ENCODE measurements around the gene TCF7L2.
A peak's percentile ranks its signal among the peaks of the same experiment; 100 is the strongest.

TCF7L2 gene

DNA sequence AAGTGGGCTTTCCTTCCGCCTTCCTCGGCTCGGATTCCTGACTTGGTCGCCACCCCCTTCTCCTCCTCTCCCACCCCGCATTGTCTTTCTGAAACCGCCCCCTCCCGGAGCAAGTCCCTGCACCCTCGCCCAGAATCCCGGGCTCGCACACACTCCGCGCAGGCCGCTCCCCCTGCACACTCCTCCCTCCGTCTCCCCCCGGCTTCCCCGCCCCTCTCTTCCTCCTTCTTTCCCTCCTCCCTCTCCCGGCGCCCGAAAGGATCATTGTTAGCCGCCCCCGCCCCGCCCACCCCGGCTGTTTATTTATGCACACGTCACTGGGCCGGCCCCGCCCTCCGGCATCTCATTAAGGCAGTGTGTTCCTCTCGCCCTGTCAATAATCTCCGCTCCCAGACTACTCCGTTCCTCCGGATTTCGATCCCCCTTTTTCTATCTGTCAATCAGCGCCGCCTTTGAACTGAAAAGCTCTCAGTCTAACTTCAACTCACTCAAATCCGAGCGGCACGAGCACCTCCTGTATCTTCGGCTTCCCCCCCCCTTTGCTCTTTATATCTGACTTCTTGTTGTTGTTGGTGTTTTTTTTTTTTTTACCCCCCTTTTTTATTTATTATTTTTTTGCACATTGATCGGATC is at the start of gene TCF7L2:
TSS of gene TCF7L2 (plus strand) at position 373 of the 633 bp plus-strand sequence. CDS start 510 bp downstream, outside the sequence.
- peak; percentile 45 for DNase-seq

DNA sequence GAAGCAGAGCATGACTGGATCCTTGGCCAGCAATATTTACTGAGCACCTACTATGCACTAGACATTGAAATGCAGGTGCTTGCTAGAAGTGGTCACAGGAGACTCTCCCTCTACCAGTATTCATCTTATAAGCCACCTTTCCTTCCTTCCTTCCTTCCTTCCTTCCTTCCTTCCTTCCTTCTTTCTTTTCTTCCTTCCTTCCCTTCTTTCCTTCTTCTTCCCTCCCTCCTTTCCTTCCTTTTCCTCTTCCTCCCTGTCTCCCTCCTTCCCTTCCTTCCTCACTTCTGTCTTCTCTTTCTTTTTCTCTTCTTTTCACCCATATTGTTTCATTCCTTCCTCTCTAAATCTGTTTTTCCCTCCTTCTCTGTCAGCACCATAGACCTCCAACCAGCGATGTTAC is 47.3 kb upstream of the TCF7L2 start:
- DNase-seq, result no peak

DNA sequence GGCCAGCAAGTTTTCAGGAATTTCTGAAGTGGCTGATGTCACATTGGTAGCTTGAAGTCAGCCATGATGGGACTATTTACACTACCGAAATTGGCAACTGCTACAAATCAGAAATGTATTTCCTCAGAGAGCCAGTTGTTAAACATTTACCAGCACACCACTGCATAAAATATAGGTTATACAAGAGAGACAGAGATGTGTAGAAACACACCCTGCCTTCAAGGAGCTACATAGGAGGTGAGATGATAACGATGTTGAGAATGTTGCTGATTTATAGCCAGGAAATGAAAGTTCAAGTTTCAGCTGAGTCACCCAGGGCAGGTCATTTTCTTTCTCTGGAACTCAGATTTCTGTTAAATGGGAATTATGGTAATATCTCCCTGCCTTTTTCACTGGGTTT is 46.0 kb upstream of the TCF7L2 start:
- DNase-seq, result no peak

DNA sequence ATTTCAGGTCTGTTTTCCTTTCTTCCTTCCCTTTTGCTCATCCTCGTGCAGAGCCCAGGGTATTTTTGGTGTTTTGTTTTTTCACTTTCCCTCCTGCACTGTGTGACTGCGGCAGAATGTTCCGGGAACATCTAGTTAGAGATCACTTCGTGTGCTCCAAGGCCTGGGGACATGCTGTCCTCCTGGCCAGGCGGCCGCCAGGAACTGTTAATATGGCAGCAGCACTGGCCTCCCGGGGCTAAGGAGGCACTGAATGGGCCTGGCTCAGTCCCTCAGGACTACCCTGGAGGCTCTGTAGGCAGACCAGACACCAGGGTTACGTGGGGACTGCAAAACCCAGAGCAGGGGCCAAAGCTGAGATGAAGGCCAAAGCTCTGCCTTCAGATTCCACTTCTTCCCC is 43.1 kb upstream of the TCF7L2 start:
- DNase-seq, result no peak

DNA sequence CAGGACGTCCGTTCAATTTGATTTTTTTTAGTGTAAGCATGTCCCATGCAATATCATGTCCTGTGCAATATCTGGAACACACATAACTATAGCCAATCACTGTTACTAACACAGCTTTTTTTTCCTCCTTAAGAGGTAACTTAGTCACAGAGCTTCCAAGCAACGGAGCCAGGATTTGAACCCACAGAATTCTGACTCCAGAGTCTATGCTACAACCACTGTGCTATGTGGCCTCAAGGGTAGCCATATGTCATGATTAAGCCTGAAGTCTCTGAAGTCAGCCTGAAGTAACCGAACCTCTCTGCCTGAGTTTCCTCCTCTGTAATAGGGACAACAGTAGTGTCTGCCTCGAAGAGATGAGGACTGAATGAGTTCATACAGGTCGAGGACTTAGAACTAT is 42.2 kb upstream of the TCF7L2 start:
- no peak for DNase-seq

DNA sequence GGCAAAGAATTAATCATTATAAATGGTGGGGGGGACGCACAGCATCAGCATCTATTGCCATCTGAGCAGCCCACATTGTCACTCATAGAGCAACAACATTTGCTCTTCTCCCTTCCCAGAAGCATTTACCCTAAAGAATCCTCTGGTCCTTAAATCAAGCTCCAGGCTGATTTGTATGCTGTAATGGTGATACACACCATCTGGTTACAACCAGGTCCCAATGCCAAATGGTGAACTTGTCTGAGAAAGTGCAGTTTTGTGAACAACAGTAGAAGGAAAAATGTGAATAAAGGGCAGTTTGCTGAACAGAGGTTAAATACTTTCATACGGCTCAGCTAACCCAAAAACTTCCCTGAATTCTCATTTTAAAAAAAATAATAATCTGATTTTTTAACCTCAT is 38.8 kb upstream of the TCF7L2 start:
- no peak for DNase-seq

DNA sequence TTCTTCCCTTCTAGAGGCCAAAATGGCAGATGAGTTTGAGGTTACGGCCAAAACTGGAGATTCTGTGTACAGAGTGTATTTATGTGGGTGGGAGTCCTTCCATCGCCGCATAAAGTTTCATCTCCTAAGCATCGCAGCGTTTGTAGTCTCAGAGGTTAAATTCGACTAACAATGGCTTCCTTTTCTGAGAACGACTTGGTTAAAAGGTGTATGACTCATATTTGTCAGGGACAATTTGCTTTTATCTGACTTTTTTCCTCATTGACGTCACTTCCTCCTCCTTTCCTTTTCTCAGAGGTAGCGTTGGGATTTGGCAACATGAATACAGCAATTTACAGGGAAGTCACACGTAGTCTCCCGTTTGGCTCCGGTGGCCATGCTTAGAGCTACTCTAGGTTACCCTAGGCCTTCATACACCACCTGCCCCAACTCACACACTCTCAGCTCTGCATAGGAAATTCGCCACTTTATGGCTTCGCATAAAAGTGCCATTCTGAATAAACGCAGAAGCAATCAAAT is 37.6 kb upstream of the TCF7L2 start:
- DNase-seq, result no peak

DNA sequence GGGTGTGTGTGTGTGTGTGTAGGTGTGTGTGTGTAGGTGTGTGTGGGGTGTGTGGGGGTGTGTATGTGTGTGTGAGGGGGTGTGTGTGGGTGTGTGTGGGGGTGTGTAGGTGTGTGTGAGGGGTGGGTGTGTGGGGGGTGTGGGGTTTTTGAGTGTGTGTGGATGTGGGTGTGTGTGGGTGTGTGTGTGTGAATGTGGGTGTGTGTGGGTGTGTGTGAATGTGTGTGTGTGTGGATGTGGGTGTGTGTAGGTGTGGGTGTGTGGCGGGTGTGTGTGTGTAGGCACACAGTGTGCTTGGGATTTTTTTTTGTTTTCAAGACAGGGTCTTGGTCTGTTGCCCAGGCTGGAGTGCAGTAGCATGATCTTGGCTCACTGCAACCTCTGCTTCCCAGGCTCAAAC is 36.8 kb upstream of the TCF7L2 start:
- DNase-seq, result no peak

DNA sequence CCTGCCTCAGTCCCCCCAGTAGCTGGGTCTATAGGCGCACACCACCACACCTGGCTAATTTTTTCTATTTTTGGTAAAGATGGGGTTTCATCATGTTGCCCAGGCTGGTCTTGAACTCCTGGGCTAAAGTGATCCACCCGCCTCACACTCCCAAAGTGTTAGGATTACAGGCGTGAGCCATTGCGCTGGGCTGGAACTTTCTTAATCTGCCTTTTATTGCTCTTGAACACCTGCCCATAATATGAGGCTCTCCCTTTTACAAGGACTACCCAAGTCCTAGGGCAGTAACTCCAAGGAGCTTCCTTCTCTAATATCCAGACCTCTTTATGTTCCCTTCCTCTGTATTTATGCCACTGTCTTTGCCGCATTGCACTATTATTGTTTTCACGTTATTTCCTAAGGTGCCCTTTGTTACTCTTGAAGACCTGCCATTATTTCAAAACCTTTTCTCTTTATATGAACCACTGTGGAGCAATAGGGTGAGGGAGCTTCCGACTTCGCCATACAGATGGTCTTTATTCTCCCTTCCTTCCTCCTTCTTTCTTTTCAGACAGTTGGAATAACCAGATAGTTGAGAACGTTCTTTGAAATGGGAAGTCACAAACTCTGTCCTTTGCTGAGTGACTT is 36.3 kb upstream of the TCF7L2 start:
- DNase-seq, result no peak

DNA sequence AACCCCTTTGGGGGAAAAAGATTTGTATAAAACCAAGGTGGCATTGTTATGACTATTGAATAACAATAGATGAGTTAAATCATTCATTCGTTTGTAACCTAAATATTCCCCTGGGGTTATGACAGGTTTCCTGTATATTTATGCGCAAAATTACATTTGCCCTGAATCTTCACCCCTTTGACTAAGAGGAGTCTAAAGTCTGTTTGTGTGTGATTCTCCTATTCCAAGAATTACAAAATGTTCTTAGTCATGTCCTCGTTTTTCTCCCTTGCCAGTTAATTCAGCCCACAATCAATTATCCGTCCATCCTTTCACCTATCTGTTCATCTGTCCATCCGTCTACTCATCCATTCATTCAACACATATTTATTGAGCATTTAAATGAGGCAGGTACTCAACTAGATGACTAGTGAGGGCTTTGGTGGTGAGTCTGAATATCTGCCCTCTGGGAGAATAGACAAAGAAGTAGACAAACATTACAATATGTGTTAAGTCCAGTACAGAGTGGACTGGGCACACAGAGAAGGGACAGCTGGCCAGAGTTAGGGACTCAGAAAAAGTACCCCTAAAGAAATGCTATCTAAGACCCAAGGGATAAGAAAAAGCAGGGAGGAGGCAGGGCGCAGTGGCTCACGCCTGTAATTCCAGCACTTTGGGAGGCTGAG is 35.6 kb upstream of the TCF7L2 start:
- DNase-seq, result no peak

DNA sequence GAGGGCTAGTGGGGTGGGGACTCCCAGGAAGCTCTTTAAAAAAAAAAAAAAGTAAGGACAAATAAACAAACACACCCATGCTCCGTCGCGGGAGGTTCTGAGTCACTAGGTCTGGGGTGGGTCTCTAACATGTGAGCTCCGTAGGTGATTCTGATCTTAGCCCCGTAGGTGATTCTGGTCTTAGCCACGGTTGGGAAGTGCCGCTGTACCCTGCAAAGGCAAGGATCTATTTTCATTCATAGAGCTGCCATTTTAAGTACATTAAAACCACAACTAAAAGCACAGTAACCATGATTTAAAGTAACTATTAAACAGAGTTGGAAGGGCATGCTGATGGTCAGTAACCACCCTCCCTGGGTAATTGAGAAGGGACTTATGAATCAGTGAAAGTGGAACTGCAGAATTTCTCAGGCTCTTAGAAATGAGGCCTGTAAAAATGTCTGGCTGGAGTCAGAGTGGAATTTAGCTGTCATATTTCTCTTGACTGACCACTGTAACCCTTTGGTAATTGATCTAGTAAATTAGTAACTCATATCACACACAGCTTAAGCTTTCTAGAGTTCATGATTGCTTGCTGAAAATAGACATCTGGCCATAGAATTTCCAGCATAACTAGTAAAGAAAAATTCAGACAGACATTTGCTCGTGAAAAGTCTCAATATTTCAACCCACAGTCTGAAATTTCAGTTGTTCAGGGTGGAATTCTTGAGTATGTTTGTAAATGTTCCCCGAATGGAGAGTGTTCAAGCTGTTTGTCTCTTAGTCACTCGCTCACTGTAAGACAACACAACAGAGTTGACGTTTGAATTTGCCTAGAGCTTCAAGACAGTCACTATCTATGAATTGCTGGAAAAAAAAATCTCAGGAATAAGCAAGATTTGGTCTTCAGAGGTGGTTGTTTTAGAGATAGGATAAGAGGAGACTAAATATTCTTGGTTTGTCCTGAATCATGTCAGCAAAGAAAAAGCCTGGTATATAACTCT is 34.2 kb upstream of the TCF7L2 start:
- no peak for DNase-seq

DNA sequence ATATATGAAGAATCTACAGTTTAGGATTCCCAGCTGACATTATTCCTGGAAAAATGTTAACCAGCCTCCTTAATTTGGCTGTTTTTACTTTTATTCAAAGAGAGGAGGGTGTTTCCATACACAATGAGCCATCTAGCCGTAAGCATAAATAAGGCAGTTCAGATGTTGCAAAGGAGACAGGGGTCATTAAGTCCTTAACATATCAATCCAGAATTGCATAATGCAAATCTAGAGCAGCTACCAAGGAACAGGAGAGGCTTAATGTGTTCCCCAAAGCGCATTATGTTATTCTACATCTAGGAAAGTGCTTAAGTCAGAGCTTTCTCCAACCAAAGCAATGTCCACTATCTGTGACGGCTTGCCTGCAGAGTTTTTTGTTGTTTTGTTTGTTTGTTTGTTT is 32.4 kb upstream of the TCF7L2 start:
- no peak for DNase-seq

DNA sequence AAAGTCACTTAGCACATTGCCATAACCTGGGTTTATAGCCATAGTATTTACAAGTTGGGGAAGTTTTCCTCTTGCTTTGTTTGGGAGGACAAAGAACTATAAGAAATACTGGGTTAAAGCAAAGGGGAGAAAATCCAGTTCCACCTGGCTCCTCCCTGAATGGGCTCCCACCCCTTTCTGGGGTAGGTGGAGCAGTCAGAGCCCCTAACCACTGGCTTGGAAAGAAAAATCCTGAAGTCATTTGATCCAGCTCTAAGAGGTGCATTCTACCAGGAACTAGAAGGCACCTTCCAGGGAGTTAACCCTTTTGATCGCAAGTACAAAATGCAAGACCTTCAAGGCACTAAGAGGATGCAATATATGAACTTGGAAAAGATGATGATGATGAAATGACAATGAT is 31.3 kb upstream of the TCF7L2 start:
- DNase-seq, result no peak

DNA sequence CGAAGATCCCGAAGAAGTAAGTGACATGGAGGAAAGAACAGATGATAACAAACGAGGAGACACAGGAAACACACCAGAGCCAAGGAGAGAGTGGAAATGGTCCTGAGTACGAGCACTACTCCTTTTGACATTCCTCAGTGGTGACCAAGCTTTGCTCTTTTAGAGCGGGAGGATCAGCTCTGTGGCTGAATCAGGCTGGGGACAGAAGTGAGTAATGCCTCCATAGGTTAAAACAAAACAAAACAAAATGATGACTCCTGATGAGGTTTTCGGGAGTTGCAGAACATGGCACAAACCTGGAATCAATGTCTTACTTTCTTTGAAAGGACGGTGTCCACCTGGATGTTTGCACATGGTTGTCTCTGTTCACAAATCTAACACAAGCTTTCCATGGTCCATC is 30.3 kb upstream of the TCF7L2 start:
- DNase-seq, result no peak

DNA sequence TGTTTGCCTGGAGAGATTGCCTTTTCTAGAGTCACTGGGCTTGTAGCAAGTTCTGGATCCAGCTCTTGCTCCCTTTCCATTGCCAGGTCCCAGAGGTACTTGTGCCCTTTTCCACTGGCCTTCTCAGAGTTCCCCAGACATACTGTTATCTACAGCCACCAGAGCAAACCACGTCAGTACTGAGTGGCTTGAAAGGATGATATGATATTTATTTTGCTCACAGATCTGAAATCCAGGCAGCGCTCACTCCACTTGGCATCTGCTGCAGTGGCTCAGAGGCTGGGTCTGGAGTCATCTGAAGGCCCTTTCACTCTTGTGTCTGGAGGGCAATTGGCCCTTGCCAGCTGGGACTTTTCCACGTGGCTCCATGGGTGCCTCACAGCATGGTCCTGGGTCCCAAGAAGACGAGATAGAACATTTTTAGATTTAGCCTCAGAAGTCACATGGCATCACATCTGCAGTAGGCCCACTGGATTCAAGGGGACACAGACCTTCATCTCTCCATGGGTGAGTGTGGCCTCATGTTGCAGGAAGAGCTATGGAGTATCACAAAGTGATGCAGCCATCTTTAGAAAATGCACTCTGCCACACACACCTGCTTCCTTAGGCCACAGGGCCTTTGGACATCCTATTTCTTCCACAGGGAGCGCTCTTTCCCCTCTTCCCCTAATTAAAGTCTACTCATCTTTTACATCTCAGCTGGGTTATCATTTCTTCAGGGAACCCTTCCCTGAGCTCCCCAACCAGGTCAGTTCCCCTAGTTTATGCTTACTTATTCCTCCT is 22.9 kb upstream of the TCF7L2 start:
- no peak for DNase-seq

DNA sequence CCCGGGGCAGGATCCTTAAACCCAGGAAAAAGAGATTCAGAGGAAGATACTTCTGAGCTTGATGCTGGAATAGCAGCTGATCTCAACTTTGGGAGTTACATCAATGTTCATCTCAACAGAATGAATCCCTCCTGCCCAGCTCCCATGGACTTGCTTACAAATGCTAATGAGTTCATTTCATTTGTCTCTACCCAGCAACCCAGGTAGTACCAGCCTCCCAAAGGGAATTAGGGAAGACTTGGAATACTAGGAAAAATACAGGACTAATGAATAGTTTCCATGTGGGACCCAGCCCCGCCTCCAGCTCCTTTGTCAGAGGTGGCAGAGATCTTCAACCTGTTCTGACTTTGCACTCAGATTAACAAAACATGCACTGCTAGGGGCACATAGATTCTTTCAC is 22.1 kb upstream of the TCF7L2 start:
- no peak for DNase-seq

DNA sequence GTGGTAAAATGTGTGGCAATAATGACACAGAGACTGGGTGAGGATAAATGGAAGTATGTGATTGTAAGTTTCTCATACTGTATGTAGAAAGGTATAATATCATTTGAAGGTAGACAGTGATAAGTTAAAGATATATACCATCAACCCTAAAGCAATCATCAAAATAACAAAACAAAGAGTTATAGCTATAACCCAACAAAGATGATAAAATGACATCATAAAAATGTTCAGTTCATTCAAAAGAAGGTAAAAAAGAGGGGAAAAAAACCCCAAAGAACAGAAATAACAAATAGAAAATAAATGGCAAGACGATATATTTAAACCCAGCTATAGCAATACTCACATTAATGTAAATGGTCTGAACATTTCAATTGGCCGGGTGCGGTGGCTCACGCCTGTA is 17.4 kb upstream of the TCF7L2 start:
- DNase-seq, result no peak

DNA sequence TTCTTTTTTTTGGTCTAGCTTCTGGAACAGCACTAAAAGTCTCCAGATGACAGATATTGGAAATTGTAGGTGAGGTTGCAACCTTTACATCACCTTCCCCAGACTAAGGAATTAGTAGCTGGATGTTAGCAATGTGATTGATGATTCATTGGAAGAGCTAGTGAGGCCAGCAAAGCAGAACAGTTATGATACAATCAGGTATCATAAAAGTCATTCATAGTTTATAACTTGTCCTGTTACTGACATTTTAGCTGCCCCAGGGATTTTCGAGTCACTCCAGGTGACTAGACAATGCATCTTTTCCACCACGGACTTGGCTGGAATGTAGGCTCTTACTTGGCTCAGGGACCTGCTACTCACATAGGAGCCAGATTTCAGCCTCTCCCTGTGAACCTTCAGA is 15.9 kb upstream of the TCF7L2 start:
- DNase-seq, result no peak

DNA sequence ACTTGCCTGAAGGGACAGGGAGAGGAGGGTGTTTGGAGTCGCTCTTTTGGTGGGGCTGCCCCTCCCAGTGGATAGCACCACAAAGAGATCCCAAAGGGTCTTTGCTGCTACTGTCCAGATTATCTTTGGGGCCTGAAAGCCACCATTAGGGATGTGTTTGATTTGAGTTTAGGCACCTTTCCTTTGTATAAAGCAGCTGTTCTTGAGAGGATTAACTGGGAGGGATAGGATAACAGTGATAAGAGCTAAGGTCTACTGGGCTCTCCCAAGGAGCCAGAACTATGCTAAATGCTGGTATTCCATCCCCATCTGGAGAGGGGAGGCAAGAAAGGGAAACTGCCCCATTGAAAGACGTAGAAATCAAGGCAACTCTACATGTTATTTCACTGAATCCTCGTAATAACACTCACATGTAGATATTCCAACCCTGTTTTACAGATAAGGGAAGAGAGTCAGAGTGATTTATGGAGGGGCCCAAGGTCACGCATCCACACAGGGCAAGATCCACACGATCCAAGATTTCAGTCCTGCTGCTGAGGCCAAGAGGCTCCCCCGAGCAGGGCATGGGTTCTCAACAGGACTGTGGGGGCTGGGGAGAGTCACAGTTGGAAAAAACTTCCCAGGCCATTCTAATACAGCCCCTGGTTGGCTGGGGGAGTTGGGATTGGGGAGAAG is 11.1 kb upstream of the TCF7L2 start:
- DNase-seq, result no peak

DNA sequence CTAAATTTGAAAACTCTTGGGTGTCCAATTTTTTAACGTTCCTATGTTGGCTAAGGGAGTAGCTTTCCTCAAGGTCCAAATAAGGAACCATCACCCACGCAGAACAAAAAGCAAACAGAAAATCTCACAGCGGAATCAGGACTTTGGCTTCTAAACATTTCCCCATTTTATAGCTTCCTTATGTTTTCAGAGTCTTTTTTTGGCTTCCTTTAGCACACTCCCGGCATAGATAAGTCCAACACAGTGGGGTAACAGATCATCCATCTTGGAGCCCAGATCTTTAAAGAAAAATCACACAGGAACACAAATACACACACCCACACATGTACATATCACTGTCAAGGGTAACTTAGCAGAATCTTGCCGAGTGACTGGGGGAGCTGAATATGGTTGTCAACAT is 4.2 kb upstream of the TCF7L2 start:
- DNase-seq, result no peak

DNA sequence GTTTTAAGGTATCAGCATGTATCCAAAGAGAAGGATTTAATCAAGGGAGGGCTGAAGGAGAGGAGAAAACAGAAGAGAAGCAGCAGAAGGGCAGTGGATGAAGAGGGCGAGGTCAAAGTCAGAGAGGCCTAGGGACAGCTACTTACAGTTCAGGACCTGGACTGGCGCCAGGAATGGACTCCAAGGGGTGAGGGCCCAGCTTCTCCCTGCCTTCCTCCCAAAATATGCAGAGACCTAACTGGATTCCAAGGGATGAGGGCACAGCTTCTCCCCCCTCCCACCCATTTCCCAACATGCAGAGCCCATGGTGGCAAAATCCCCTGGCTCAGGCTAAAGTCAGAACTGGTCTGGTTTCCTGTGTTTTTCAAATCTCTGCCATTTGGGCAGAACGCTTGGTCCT is 3.4 kb upstream of the TCF7L2 start:
- no peak for DNase-seq

DNA sequence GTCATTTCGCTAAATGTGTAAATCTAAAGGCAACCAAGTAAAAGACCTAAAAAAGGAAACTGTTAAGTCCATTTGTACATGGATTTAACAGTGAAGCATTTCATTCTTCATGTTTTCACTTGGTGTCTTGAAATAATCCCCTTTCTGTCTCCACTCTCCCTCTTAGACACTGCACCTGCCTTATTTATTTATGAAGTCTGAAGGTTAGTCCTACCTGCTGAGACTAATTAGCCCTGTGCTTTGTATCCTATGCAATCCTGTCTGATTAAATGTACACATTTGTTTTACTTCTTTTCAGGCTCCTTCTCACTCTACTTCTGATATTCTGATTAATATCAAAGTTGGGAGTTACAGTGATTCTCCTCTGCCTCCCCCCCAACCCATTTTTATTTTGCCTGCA is 1.9 kb upstream of the TCF7L2 start:
- no peak for DNase-seq

Measured in activated CD4-positive, alpha-beta T cell treated with anti-CD3 and anti-CD28 coated beads for 48 hours (primary cell).